H9 (cell line): ENCODE data around the gene SLC23A2. TPM values are rescaled to one million over a fixed set of nuclear protein-coding genes. Genes with fewer than 3 reads are reported as not detected.

Experiments
- DNase-seq: peaks from one replicate; pipeline ENCODE4 v3.0.0-alpha.2; 2017
- H2AFZ ChIP-seq: one replicate; pipeline ENCODE4 v1.6.1; 2013; ENCODE audit warnings: mild to moderate bottlenecking, low read length, control low read depth, moderate library complexity
- H2AK5ac ChIP-seq: 2 replicates; pipeline ENCODE4 v1.6.1; 2013; ENCODE audit warnings: low read length, control low read depth, mixed read lengths; ENCODE audit not compliant: insufficient read length
- H2BK120ac ChIP-seq: one replicate; pipeline ENCODE4 v1.6.1; 2013; ENCODE audit warnings: low read depth, mild to moderate bottlenecking, low read length, control low read depth, inconsistent platforms; ENCODE audit not compliant: poor library complexity, severe bottlenecking
- H2BK12ac ChIP-seq: 2 replicates; pipeline ENCODE4 v1.6.1; 2013; ENCODE audit warnings: low read length, control low read depth, mixed read lengths, low read depth; ENCODE audit not compliant: insufficient read length
- H2BK15ac ChIP-seq: 2 replicates; pipeline ENCODE4 v1.6.1; 2013; ENCODE audit warnings: low read depth, low read length, control low read depth
- H2BK20ac ChIP-seq: one replicate; pipeline ENCODE4 v1.6.1; 2013; ENCODE audit warnings: low read depth, mild to moderate bottlenecking, low read length, control low read depth, inconsistent platforms; ENCODE audit not compliant: poor library complexity, severe bottlenecking
- H2BK5ac ChIP-seq: 2 replicates; pipeline ENCODE4 v1.6.1; 2013; ENCODE audit warnings: low read length, control low read depth, mixed read lengths; ENCODE audit not compliant: insufficient read length
- H3K14ac ChIP-seq: 2 replicates; pipeline ENCODE4 v1.6.1; 2013; ENCODE audit warnings: low read length, control low read depth; ENCODE audit not compliant: insufficient read depth
- H3K18ac ChIP-seq: 2 replicates; pipeline ENCODE4 v1.6.1; 2013; ENCODE audit warnings: low read depth, mild to moderate bottlenecking, mixed read lengths, low read length, control low read depth; ENCODE audit not compliant: insufficient read length
- H3K23ac ChIP-seq: 2 replicates; pipeline ENCODE4 v1.6.1; 2013; ENCODE audit warnings: low read length, control low read depth, mixed read lengths, low read depth; ENCODE audit not compliant: insufficient read length
- H3K23me2 ChIP-seq: 2 replicates; pipeline ENCODE4 v1.6.1; 2013; ENCODE audit warnings: low read depth, mild to moderate bottlenecking, mixed read lengths, low read length, control low read depth; ENCODE audit not compliant: insufficient read length, poor library complexity, severe bottlenecking
- H3K27ac ChIP-seq: 2 replicates; pipeline ENCODE4 v1.5.1; 2013; ENCODE audit warnings: low read length, control low read depth, mixed read lengths, low read depth; ENCODE audit not compliant: insufficient read length
- H3K27me3 ChIP-seq: 2 replicates; pipeline ENCODE4 v1.6.1; 2013; ENCODE audit warnings: low read length, control low read depth, inconsistent platforms; ENCODE audit not compliant: insufficient read depth
- H3K4ac ChIP-seq: 2 replicates; pipeline ENCODE4 v1.6.1; 2013; ENCODE audit warnings: low read depth, mild to moderate bottlenecking, control low read depth, inconsistent platforms, low read length, moderate library complexity
- H3K4me1 ChIP-seq: 2 replicates; pipeline ENCODE4 v1.6.1; 2013; ENCODE audit warnings: low read length, control low read depth, inconsistent platforms; ENCODE audit not compliant: insufficient read depth
- H3K4me2 ChIP-seq: 2 replicates; pipeline ENCODE4 v1.6.1; 2013; ENCODE audit warnings: low read length, control low read depth, mixed read lengths; ENCODE audit not compliant: insufficient read length, insufficient read depth
- H3K56ac ChIP-seq: 2 replicates; pipeline ENCODE4 v1.6.1; 2013; ENCODE audit warnings: low read depth, mild to moderate bottlenecking, mixed read lengths, low read length, control low read depth; ENCODE audit not compliant: insufficient read length
- H3K79me1 ChIP-seq: 2 replicates; pipeline ENCODE4 v1.6.1; 2013; ENCODE audit warnings: low read depth, mild to moderate bottlenecking, moderate library complexity, low read length, control low read depth, inconsistent platforms; ENCODE audit not compliant: insufficient read depth, poor library complexity, severe bottlenecking
- H3K79me2 ChIP-seq: 2 replicates; pipeline ENCODE4 v1.6.1; 2013; ENCODE audit warnings: low read length, control low read depth, inconsistent platforms; ENCODE audit not compliant: insufficient read depth
- H3K9ac ChIP-seq: 2 replicates; pipeline ENCODE4 v1.6.1; 2013; ENCODE audit warnings: low read length, control low read depth, mixed read lengths; ENCODE audit not compliant: insufficient read length; ENCODE audit errors: extremely low read depth
- H3K9me3 ChIP-seq: one replicate; pipeline ENCODE4 v1.6.1; 2013; ENCODE audit warnings: low read depth, low read length, inconsistent platforms; ENCODE audit not compliant: control insufficient read depth
- H3T11ph ChIP-seq: one replicate; pipeline ENCODE4 v1.6.1; 2013; ENCODE audit warnings: mild to moderate bottlenecking, low read length, control low read depth, inconsistent platforms
- H4K20me1 ChIP-seq: one replicate; pipeline ENCODE4 v1.6.1; 2013; ENCODE audit not compliant: control insufficient read depth, insufficient read length, insufficient read depth
- H4K5ac ChIP-seq: 2 replicates; pipeline ENCODE4 v1.6.1; 2013; ENCODE audit warnings: low read depth, mild to moderate bottlenecking, mixed read lengths, low read length, control low read depth; ENCODE audit not compliant: insufficient read length
- H4K8ac ChIP-seq: replicated peaks from 2 replicates; pipeline ENCODE4 v1.6.1; 2013; ENCODE audit warnings: low read length, control low read depth, mixed read lengths, low read depth; ENCODE audit not compliant: insufficient read length
- H4K91ac ChIP-seq: 2 replicates; pipeline ENCODE4 v1.6.1; 2013; ENCODE audit warnings: low read depth, mild to moderate bottlenecking, moderate library complexity, mixed read lengths, low read length, control low read depth; ENCODE audit not compliant: insufficient read length
- H3K27ac Mint-ChIP-seq, 3 experiments: 2 replicates in 2 of 3; 3 replicates in 1 of 3; pipeline ENCODE4 v1.8.0; 2020 to 2021; ENCODE audit warnings: mixed read lengths in 3 of 3, mild to moderate bottlenecking in 1 of 3, moderate library complexity in 1 of 3
- H3K27me3 Mint-ChIP-seq: 2 replicates; pipeline ENCODE4 v1.8.0; 2021; ENCODE audit warnings: low read depth, mild to moderate bottlenecking, moderate library complexity, mixed read lengths
- H3K36me3 Mint-ChIP-seq, 3 experiments: 2 replicates in 2 of 3; 3 replicates in 1 of 3; pipeline ENCODE4 v1.8.0; 2020 to 2021; ENCODE audit warnings: low read depth in 3 of 3, mixed read lengths in 3 of 3; ENCODE audit not compliant: insufficient read depth in 1 of 3
- H3K4me1 Mint-ChIP-seq, 2 experiments: 2 replicates each; pipeline ENCODE4 v1.8.0; 2020; ENCODE audit warnings: mixed read lengths in 2 of 2
- H3K4me3 Mint-ChIP-seq, 2 experiments: 2 replicates in 1 of 2; 3 replicates in 1 of 2; pipeline ENCODE4 v1.8.0; 2020 to 2021; ENCODE audit warnings: mild to moderate bottlenecking in 2 of 2, mixed read lengths in 2 of 2, moderate library complexity in 1 of 2
- H3K9me3 Mint-ChIP-seq, 2 experiments: 2 replicates in 1 of 2; 3 replicates in 1 of 2; pipeline ENCODE4 v1.8.0; 2020; ENCODE audit warnings: mild to moderate bottlenecking in 2 of 2, mixed read lengths in 2 of 2, moderate library complexity in 1 of 2
- CTCF ChIP-seq: fragments of 200-600 bp; sonication (generic); conservative IDR thresholded peaks from 3 replicates; pipeline ENCODE4 v1.8.0; 2021; ENCODE audit warnings: antibody characterized with exemption, mild to moderate bottlenecking
- WGBS: extraction: QIAGEN DNeasy Blood & Tissue Kit; methylation state at CpG from one replicate; pipeline ENCODE4 v1.1.7; 2013; ENCODE audit warnings: missing lambda C conversion rate, low lambda C conversion rate, mixed read lengths; ENCODE audit not compliant: insufficient read length; ENCODE audit errors: extremely low coverage; 5-methylcytosine and 5-hydroxymethylcytosine counted together
- long read RNA-seq: library from polyadenylated mRNA; unstranded; transcript quantifications from one replicate; pipeline ENCODE4 v2.0.0, GENCODE V29; 2020
- total RNA-seq: library from RNA; stranded (reverse); gene quantifications from 2 replicates; pipeline ENCODE4 v1.2.1, GENCODE V29; 2021

SLC23A2 gene
- total RNA-seq = 16.3 and 16.5 TPM in 2 replicates
- long read RNA-seq, full-length matches to known transcripts = 1 of 22 reads
- long read RNA-seq, partial matches to known transcripts = 5 of 22 reads
- long read RNA-seq, other reads (novel, unspliced or antisense) = 16 of 22 reads

GRCh38 chr20:5001174-5002076 is at the start of gene SLC23A2:
TSS of gene SLC23A2 (minus strand) at chr20:5001510. CDS start at chr20:4932562, 68,948 bp downstream.
- H3K4me1 Mint-ChIP-seq = peaks cover 15 to 24% of the 10 kb centered on the region in 2 experiments
- H3K4me3 Mint-ChIP-seq = peak within 1 kb of the TSS; percentile 81 to 92
- peak within 1 kb of the TSS in 2 of 3 experiments; percentile 53 to 71; a peak in 1 of 7 replicates for H3K27ac Mint-ChIP-seq
- no peaks in the 10 kb centered on the region for H3K79me2 ChIP-seq
- no peak within 1 kb of the TSS for H2BK120ac ChIP-seq
- peak; percentile 53 for DNase-seq
- peaks cover 5% of the 10 kb centered on the region for H3K79me1 ChIP-seq
- no peak within 1 kb of the TSS for H2BK5ac ChIP-seq
- no peaks in the 10 kb centered on the region for H3K4me1 ChIP-seq
- no peak within 1 kb of the TSS for H2AK5ac ChIP-seq
- no peak within 1 kb of the TSS for H3K9ac ChIP-seq
- no peak within 1 kb of the TSS for H2AFZ ChIP-seq
- peak within 1 kb of the TSS; percentile 75 for H3K4me2 ChIP-seq
- no peak within 1 kb of the TSS for H2BK15ac ChIP-seq
- no peak within 1 kb of the TSS for H3K14ac ChIP-seq
- no peak within 1 kb of the TSS for H4K8ac ChIP-seq
- H3K36me3 Mint-ChIP-seq = no peaks in the 10 kb centered on the region
- H3K9me3 ChIP-seq = no peaks in the 10 kb centered on the region
- H4K5ac ChIP-seq = no peak within 1 kb of the TSS
- no peak for TF ChIP-seq CTCF
- H3T11ph ChIP-seq = no peak within 1 kb of the TSS
- H3K23me2 ChIP-seq = peaks cover 13% of the 10 kb centered on the region
- H2BK12ac ChIP-seq = no peak within 1 kb of the TSS
- WGBS = no CpG with 5 or more reads among the region's 88 CpGs
- no peaks in the 10 kb centered on the region for H4K20me1 ChIP-seq
- H3K27me3 Mint-ChIP-seq = peaks cover 20% of the 10 kb centered on the region
- H2BK20ac ChIP-seq = no peak within 1 kb of the TSS
- H3K23ac ChIP-seq = no peak within 1 kb of the TSS
- no peak within 1 kb of the TSS for H3K18ac ChIP-seq
- H3K56ac ChIP-seq = no peak within 1 kb of the TSS
- no peak within 1 kb of the TSS for H4K91ac ChIP-seq
- no peaks in the 10 kb centered on the region for H3K27me3 ChIP-seq
- no peaks in the 10 kb centered on the region for H3K9me3 Mint-ChIP-seq
- H3K4ac ChIP-seq = no peak within 1 kb of the TSS
- no peak within 1 kb of the TSS for H3K27ac ChIP-seq
